ENCODE data around the gene GPSM3.
A peak's percentile ranks its signal among the peaks of the same experiment; 100 is the strongest.
"Not testable (repeated sequence)": the region's sequence is repeated elsewhere in the genome, so short reads cannot be mapped to it uniquely, and the experiment has no call there.

Gene GPSM3

GRCh38 chr6:32187009-32187709 lies 5.3 kb downstream of the GPSM3 start:
- H3K4me1 ChIP-seq (ENCODE audit: control insufficient read depth in 1 of 2, insufficient read depth in 1 of 2, low read depth in 1 of 2, low read length in 1 of 2), result peaks cover 47 to 48% of the 10 kb centered on the region in 2 experiments
- no peak for TF ChIP-seq CTCF (IDR thresholded peaks at IDR 0.05)
- peaks cover 61% of the 10 kb centered on the region for H3K36me3 ChIP-seq
- no peaks in the 10 kb centered on the region for H3K27me3 ChIP-seq
- H3K9me3 ChIP-seq, result no peaks in the 10 kb centered on the region
- peak overlapping the region; percentile 95 for H3K27ac ChIP-seq
- peak overlapping the region; percentile 81 to 97 for H3K4me3 ChIP-seq (ENCODE audit: low read depth in 1 of 2, low read length in 1 of 2)

GRCh38 chr6:32186151-32186840 lies 6.1 kb downstream of the GPSM3 start:
- H3K4me3 ChIP-seq (ENCODE audit: low read depth in 1 of 2, low read length in 1 of 2), result peak overlapping the region in 1 of 2 experiments; percentile 81
- H3K27me3 ChIP-seq, H3K9me3 ChIP-seq: not testable (repeated sequence)
- H3K36me3 ChIP-seq, result peaks cover 68% of the 10 kb centered on the region
- peak overlapping the region; percentile 95 for H3K27ac ChIP-seq
- peaks cover 41 to 48% of the 10 kb centered on the region in 2 experiments for H3K4me1 ChIP-seq (ENCODE audit: control insufficient read depth in 1 of 2, insufficient read depth in 1 of 2, low read depth in 1 of 2, low read length in 1 of 2)

- H3K27ac ChIP-seq, result peak overlapping the region; percentile 95
- peaks cover 68% of the 10 kb centered on the region for H3K36me3 ChIP-seq
- H3K9me3 ChIP-seq, H3K27me3 ChIP-seq: not testable (repeated sequence)
- peak overlapping the region in 1 of 2 experiments; percentile 7 for H3K4me3 ChIP-seq (ENCODE audit: low read depth in 1 of 2, low read length in 1 of 2)
- H3K4me1 ChIP-seq (ENCODE audit: control insufficient read depth in 1 of 2, insufficient read depth in 1 of 2, low read depth in 1 of 2, low read length in 1 of 2), result peaks cover 35 to 44% of the 10 kb centered on the region in 2 experiments
These were observed 6.7 kb downstream of the GPSM3 start for GRCh38 chr6:32185681-32186131.

GRCh38 chr6:32184084-32184640 lies 8.3 kb downstream of the GPSM3 start, which contains the start of gene AGER:
TSS of gene AGER (minus strand) at chr6:32184253. CDS start at chr6:32184222, 31 bp downstream.
- no peak for TF ChIP-seq CTCF (IDR thresholded peaks at IDR 0.05)
- Histone ChIP-seq H3K27ac (peak within 1 kb of the TSS; percentile 97), H3K9me3 (no peaks in the 10 kb centered on the region), H3K4me3 (ENCODE audit: low read depth in 1 of 2, low read length in 1 of 2) (no peak within 1 kb of the TSS), H3K36me3 (peaks cover 71% of the 10 kb centered on the region), H3K4me1 (ENCODE audit: control insufficient read depth in 1 of 2, insufficient read depth in 1 of 2, low read depth in 1 of 2, low read length in 1 of 2) (peaks cover 40 to 49% of the 10 kb centered on the region in 2 experiments), H3K27me3 (no peaks in the 10 kb centered on the region)

- peaks cover 71% of the 10 kb centered on the region for H3K36me3 ChIP-seq
These were observed 8.9 kb downstream of the GPSM3 start for GRCh38 chr6:32183483-32184083.

More at GRCh38 chr6:32183483-32184083, 8.9 kb downstream of the GPSM3 start:
- peaks cover 40 to 51% of the 10 kb centered on the region in 2 experiments for H3K4me1 ChIP-seq (ENCODE audit: control insufficient read depth in 1 of 2, insufficient read depth in 1 of 2, low read depth in 1 of 2, low read length in 1 of 2)
- H3K27me3 ChIP-seq, result no peaks in the 10 kb centered on the region
- no peak for TF ChIP-seq CTCF (IDR thresholded peaks at IDR 0.05)
- no peak overlapping the region for H3K4me3 ChIP-seq (ENCODE audit: low read depth in 1 of 2, low read length in 1 of 2)
- H3K27ac ChIP-seq, result peak overlapping the region; percentile 97
- no peaks in the 10 kb centered on the region for H3K9me3 ChIP-seq

Data from neutrophil (primary cell).